ENCODE data around the gene NFIA. TPM values are rescaled to one million over a fixed set of nuclear protein-coding genes. Genes with fewer than 3 reads are reported as not detected.

Gene NFIA
- total RNA-seq, 4 donors from 2014 or later, result 68.2 to 172 (median 101) TPM

DNA sequence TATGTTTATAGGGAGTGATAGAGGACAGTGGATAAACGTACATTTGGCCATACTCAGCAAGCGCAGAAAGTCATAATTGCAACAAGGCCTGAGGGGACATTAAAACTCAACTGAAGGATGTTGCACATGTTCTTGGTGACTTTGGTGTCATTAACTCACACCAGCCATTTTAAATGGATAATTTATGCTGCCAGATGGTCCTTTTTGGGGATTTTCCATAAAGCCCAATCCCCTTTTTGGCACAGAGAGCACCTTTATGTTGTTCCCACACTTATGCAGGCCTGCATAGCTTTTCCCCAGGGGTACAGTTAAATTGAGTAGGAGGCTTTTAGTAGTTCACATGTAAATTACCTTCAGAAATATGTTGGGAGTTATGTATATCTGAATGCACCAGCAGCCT, 279.6 kb downstream of the NFIA start:
- TF ChIP-seq, protein P1, sequence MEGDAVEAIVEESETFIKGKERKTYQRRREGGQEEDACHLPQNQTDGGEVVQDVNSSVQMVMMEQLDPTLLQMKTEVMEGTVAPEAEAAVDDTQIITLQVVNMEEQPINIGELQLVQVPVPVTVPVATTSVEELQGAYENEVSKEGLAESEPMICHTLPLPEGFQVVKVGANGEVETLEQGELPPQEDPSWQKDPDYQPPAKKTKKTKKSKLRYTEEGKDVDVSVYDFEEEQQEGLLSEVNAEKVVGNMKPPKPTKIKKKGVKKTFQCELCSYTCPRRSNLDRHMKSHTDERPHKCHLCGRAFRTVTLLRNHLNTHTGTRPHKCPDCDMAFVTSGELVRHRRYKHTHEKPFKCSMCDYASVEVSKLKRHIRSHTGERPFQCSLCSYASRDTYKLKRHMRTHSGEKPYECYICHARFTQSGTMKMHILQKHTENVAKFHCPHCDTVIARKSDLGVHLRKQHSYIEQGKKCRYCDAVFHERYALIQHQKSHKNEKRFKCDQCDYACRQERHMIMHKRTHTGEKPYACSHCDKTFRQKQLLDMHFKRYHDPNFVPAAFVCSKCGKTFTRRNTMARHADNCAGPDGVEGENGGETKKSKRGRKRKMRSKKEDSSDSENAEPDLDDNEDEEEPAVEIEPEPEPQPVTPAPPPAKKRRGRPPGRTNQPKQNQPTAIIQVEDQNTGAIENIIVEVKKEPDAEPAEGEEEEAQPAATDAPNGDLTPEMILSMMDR (IDR thresholded peaks at IDR 0.05; ENCODE audit: low read depth), result no peak

DNA sequence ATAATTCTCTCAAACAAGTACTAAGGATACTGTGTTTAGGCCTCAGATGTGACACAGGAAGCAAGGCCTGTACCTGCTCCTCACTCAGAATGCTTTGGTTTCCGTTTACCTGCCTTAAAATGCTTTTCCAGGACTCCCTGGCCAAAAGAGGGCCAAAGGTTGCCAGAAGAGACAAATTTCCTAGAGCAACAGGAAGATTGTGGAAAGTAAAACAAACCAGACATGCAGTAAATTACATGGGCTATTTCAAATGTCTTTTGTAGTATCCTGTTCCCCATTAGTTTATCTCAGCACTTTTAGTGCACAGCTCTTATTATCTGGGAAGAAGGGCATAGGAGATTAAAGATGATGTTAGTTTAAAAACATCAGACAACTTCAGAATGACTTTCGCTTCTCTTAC, 280.0 kb downstream of the NFIA start:
- TF ChIP-seq, protein P1 (IDR thresholded peaks at IDR 0.05; ENCODE audit: low read depth), result no peak

DNA sequence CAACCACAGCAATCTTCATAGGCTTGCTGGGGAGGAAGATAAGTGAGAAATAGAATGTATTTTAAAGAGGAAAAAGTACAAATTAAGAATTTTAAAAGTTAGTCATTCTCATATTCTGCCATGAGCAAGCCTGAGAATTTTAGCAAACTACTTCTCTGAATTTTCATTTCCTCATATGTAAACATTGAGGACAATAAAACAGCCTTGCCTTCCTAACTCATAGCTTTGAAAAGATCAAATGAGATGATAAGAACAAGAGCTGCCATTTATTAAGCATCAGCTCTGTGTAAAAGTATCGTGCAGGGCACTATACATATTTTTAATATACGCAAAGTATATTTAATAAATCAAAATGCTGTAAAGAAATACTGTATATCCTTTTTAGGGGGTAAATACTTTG, 286.0 kb downstream of the NFIA start:
- TF ChIP-seq, protein P1 (IDR thresholded peaks at IDR 0.05; ENCODE audit: low read depth), result no peak

DNA sequence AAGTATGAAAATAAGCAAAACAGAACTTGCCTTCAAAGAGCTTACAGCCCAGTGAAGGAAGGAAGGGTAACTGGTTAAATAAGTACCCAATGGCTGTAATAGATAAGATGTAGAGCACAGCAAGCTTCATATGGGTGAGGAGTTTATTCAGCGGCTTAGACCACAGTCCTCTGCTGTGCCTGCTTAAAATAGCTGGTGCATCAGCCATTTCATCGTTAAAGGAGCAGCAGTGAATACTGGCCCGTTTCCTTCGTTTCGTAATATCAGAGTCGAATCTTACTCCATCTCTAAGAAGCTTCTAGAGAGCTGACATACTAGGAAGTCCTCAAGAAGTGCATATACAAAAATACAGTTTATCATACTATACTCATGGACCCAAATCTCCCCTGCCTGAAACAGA, 286.5 kb downstream of the NFIA start:
- TF ChIP-seq, protein P1 (IDR thresholded peaks at IDR 0.05; ENCODE audit: low read depth), result no peak

DNA sequence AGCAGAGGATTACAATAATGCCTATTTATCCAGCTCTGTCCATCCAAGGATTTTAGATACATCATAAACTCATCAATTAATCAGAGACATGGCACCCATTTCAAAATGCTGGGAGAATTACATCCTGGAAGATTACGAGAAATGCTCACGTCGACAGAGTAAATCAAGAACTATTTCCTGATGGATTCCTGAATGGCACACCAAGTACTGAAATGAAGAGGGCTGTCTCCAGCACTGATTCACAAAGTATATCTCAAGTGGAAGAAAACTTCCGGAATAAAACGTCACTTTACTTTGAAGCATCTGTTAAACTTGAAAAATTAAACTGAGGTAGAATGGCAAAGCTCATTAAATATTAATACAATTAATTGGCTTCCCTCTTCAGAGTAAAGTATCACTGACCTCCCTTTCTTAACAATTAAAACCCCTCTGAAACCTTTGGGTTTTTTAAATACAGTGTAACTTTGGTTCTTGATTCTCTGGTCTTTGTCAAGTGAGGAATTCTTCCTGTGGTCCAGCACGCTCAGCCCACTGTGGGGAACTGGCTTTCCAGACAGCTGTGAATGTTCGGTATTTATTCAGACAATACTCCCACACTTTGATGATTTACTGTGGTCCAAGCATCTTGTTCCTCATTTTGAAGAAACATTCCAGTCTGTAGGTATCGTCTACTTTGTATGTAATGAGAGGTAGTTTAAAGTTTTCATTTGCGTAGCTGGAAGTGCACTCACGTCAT, 288.0 kb downstream of the NFIA start:
- TF ChIP-seq, protein P1 (IDR thresholded peaks at IDR 0.05; ENCODE audit: low read depth), result no peak

DNA sequence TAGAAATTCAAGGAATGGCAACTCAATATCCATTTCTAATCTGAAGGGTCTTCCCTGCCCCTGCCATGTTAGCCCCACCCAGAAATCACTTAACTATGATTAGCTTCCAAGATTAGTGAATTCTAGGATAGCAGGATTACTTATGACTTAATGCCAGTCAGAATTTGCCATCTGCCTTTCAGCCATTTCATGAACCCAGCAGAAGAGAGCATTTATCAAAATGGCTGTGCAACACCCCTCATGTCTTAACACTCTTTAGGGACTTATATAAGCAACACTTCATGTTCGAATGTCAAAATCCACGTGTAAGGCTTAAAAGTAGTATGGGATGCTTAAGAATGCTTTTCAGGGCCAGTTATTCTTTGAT, 288.5 kb downstream of the NFIA start:
- TF ChIP-seq, protein P1 (IDR thresholded peaks at IDR 0.05; ENCODE audit: low read depth), result no peak

DNA sequence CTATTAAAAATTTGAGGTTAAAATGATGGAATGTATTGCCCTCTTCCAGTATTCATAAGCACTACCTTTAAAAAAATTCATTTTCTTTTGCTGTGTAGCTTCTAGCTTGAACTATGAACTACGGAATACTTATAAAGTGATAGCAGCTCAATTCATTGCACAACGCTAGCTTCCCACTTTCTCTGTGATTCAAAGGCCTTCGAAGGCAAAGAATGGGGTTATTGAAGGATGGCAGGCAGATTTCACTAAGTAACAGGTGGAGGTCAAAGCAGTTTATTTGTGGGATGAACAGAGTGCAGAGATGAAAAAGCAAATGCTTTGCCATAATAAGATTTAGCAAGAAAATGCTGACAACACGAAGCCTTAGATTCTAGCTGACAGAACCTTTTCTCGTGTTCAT, 290.6 kb downstream of the NFIA start:
- TF ChIP-seq, protein P1 (IDR thresholded peaks at IDR 0.05; ENCODE audit: low read depth), result no peak

Measured in subcutaneous adipose tissue (tissue), 4 donors.